Measurements from ENCODE around the gene KANSL1.
"Not testable (repeated sequence)": the region's sequence is repeated elsewhere in the genome, so short reads cannot be mapped to it uniquely, and the experiment has no call there.

The KANSL1 gene

GRCh38 chr17:46135126-46135812, 58.0 kb downstream of the KANSL1 start:
- no peak for DNase-seq

- no peak for DNase-seq
These were observed 63.9 kb downstream of the KANSL1 start for GRCh38 chr17:46129302-46129701.

DNA sequence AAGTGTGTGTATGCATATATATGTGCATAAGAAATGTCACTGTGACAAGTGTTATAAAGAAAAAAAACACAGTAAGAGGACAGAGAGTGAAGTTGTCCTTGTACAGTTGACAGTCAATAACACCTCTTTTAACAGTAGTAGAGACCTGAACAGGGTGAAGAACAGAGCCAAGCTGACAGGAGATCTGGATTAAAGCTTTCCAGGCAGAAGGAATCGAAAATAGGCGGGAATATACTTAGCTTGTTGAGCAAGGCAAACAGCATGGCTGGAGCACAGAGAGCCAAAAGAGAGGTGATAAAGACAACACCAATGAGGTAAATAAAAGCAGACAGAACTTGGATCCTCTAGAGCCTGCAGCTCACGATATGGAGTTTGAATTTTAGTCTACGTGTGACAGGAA, 64.8 kb downstream of the KANSL1 start:
- no peak for DNase-seq

DNA sequence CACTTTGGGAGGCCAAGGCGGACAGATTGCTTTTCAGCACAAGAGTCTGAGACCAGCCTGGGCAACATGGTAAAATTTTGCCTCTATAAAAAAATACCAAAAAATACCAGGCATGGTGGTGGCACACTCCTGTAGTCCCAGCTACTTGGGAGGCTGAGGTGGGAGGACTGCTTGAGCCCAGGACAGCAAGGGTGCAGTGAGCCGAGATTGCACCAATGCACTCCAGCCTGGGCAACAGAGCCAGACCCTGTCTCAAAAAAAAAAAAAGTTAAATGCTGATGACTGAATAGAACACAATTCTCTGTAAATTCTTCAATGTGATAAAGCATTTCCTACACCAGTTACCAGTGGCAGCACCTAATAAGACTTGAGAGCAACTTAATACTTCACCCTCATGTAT, 65.7 kb downstream of the KANSL1 start:
- DNase-seq: no peak

DNA sequence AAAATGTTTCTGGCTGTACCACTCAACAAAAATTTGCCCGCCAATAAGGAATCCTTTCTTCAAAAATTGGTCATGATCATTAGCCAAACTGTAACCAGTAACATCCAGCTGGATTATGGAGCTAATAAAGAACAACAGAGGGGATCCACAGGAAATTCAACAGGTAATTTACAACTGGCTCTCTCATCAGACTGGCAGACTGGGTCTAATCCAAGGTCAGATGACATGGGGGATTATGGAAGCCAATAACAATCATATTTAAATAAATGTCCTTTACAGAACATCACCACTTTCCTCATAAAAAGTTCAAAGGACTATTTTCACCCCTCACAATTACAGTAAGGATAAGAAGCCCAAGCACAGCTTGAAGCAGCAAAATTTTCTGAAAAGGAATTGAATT, 66.4 kb downstream of the KANSL1 start:
- no peak for DNase-seq

GRCh38 chr17:46125831-46126230, 67.4 kb downstream of the KANSL1 start:
- DNase-seq: no peak

- DNase-seq: no peak
These were observed 68.3 kb downstream of the KANSL1 start for GRCh38 chr17:46124695-46125592.

DNA sequence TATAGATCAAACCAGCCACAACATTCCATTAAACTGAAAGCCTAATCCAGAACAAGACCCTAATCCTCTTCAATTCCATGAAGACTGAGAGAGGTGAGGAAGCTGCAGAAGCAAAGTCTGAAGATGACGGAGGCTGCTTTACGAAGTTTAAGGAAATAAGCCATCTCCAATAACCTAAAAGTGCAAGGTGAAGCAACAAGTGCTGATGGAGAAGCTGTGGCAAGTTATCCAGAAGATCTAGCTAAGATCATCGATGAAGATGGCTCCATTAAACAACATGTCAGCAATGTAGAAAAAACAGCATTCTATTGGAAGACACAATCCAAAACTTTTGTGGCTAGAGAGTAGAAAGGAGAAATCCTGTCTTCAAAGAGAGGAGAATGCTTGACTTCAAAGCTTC, 69.6 kb downstream of the KANSL1 start:
- no peak for DNase-seq

DNA sequence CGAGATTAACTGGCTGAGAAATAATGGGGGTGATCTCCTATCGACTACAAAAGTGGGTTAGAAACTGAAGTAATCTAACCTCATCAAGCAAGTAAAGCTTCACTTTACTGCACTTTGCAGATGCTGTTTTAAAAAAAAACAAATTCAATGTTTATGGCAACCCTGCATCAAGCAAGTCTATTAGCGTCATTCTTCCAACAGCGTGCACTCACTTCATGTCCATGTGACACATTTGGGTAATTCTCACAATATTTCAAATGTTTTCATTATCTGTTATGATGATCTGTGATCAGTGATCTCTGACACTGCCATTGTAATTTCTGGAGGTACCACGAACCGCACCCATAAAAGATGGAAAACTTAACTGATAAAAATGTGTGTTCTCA, 70.8 kb downstream of the KANSL1 start:
- no peak for DNase-seq

- no peak for DNase-seq
These were observed 71.3 kb downstream of the KANSL1 start for GRCh38 chr17:46121841-46122485.

DNA sequence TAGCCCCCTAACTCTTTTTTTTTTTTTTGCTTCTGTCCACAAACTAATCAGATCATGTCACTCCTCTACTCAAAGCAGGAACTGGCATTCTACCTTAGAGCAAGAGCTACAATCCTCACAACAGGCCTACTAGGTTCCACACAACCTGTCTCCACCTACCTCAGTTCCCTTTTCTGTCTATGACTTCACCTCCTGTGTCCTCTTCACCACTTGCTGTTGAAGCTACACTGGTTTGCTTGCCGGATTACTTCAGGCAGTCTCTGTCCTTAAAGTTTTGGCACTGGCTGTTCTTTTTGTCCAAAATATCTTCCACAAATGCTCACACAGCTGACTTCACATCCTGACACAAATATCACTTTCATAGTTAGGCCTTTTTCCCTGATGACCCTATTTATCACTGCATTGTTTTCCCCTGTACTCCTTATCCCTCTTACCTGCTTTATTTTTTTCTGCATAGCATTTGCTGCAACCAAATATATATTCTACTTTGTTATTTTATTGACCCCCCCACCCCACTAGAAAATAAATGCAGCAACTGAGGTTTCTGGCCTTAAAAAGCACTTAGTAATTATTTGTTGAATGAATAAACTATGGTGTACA, 72.0 kb downstream of the KANSL1 start:
- no peak for DNase-seq

- DNase-seq: no peak
These were observed 72.7 kb downstream of the KANSL1 start for GRCh38 chr17:46120537-46120936.

- no peak for DNase-seq
These were observed 73.2 kb downstream of the KANSL1 start for GRCh38 chr17:46120078-46120477.

DNA sequence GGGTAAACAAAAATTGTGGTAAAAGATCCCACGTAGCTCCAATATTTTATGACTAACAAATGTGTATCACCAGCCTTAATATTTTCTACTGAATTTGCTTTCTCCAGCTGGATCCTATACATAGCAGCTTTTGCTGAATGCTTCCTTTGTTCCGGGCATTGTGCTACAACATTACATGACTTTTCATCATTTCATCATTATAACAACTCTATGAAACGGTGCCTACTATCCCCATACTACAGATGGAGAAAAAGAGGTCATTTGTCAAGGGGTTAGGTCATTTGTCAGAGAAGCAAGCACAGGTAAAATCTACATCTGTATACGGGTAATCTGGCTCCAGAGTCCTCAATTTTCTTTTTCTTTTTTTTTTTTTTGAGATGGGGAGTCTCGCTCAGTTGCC, 74.3 kb downstream of the KANSL1 start:
- no peak for DNase-seq

- DNase-seq: no peak
These were observed 75.2 kb downstream of the KANSL1 start for GRCh38 chr17:46117850-46118696.

- DNase-seq: no peak
These were observed 76.1 kb downstream of the KANSL1 start for GRCh38 chr17:46117117-46117516.

DNA sequence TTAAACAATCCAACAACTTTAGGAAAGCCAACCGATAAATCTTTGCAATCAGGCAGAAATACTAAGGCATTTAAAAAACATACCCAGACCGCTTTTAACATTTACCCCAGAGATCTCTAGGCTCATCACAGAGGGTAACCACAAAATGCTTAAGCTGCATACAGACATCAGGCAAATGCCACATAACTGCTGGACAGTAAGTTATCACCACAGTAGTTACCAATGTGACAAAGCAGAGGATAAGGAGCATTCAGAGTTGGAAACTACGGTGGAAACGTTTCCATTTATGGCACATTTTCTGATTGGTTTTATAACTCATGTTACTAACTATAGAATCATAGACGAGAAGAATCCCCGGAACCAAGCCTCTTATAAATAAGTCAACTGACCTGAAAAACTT, 77.5 kb downstream of the KANSL1 start:
- DNase-seq: no peak

GRCh38 chr17:46111236-46111635, 82.0 kb downstream of the KANSL1 start:
- DNase-seq: not testable (repeated sequence)

- no peak for DNase-seq
These were observed 83.0 kb downstream of the KANSL1 start for GRCh38 chr17:46110219-46110618.

GRCh38 chr17:46109603-46110189, 83.5 kb downstream of the KANSL1 start:
- DNase-seq: no peak

GRCh38 chr17:46108550-46109110, 84.6 kb downstream of the KANSL1 start:
- DNase-seq: no peak

- no peak for DNase-seq
These were observed 85.1 kb downstream of the KANSL1 start for GRCh38 chr17:46108120-46108519.
